GM23338 (cell line): Measurements from ENCODE around the gene E4F1. TPM values are rescaled to one million over a fixed set of nuclear protein-coding genes. Genes with fewer than 3 reads are reported as not detected.

Source experiments
- ATAC-seq: fragments of 200-7000 bp; cut with Tn5 transposase; 3 replicates; pipeline ENCODE4 v1.9.1; 2020
- DNase-seq: peaks from one replicate; pipeline ENCODE4 v3.0.0-alpha.2; 2015; ENCODE audit warnings: low spot score
- H2AFZ ChIP-seq: fragments of 200-600 bp; sonication (generic); 2 replicates; pipeline ENCODE4 v1.8.0; 2016; ENCODE audit warnings: antibody characterized with exemption, mild to moderate bottlenecking, moderate library complexity
- H3F3A ChIP-seq: fragments of 200-600 bp; sonication (generic); replicated peaks from 2 replicates; pipeline ENCODE4 v1.8.0; 2017; ENCODE audit warnings: antibody characterized with exemption, mixed run types, low read depth
- H3K27ac ChIP-seq: fragments of 200-600 bp; sonication (generic); 2 replicates; pipeline ENCODE4 v1.6.1; 2016; ENCODE audit warnings: low read depth
- H3K27me3 ChIP-seq: fragments of 200-600 bp; sonication (generic); 2 replicates; pipeline ENCODE4 v1.8.0; 2016; ENCODE audit warnings: mild to moderate bottlenecking, mixed run types, moderate library complexity; ENCODE audit not compliant: insufficient read depth
- H3K36me3 ChIP-seq: fragments of 200-600 bp; sonication (generic); 2 replicates; pipeline ENCODE4 v1.8.0; 2016; ENCODE audit warnings: mild to moderate bottlenecking; ENCODE audit not compliant: insufficient read depth
- H3K4me1 ChIP-seq: fragments of 200-600 bp; sonication (generic); 2 replicates; pipeline ENCODE4 v1.8.0; 2016; ENCODE audit warnings: mild to moderate bottlenecking, moderate library complexity; ENCODE audit not compliant: insufficient read depth
- H3K4me2 ChIP-seq: fragments of 200-600 bp; sonication (generic); 2 replicates; pipeline ENCODE4 v1.7.1; 2017; ENCODE audit warnings: mixed run types
- H3K4me3 ChIP-seq: fragments of 200-600 bp; sonication (generic); 2 replicates; pipeline ENCODE4 v1.6.1; 2016; ENCODE audit warnings: mixed run types
- H3K79me2 ChIP-seq: fragments of 200-600 bp; sonication (generic); replicated peaks from 2 replicates; pipeline ENCODE4 v1.8.0; 2017; ENCODE audit warnings: mild to moderate bottlenecking; ENCODE audit not compliant: insufficient read depth
- H3K9me2 ChIP-seq: fragments of 200-600 bp; sonication (generic); 2 replicates; pipeline ENCODE4 v1.8.0; 2017; ENCODE audit not compliant: insufficient read depth
- H4K20me1 ChIP-seq: fragments of 200-600 bp; sonication (generic); replicated peaks from 2 replicates; pipeline ENCODE4 v1.8.0; 2017; ENCODE audit warnings: mild to moderate bottlenecking; ENCODE audit not compliant: insufficient read depth
- H3K27ac Mint-ChIP-seq: 2 replicates; pipeline ENCODE4 v1.8.0; 2020; ENCODE audit warnings: inconsistent platforms, mild to moderate bottlenecking, moderate library complexity, mixed read lengths
- H3K27me3 Mint-ChIP-seq: 3 replicates; pipeline ENCODE4 v1.8.0; 2022; ENCODE audit warnings: low read depth, mild to moderate bottlenecking, moderate library complexity, mixed read lengths, inconsistent platforms; ENCODE audit not compliant: insufficient read depth, poor library complexity
- H3K36me3 Mint-ChIP-seq: 3 replicates; pipeline ENCODE4 v1.8.0; 2021; ENCODE audit warnings: low read depth, mild to moderate bottlenecking, inconsistent platforms, moderate library complexity, mixed read lengths
- H3K4me1 Mint-ChIP-seq: 3 replicates; pipeline ENCODE4 v1.8.0; 2020; ENCODE audit warnings: mild to moderate bottlenecking, inconsistent platforms, mixed read lengths
- H3K4me3 Mint-ChIP-seq: 3 replicates; pipeline ENCODE4 v1.8.0; 2021; ENCODE audit warnings: moderate library complexity, mild to moderate bottlenecking, inconsistent platforms, mixed read lengths
- H3K9me3 Mint-ChIP-seq: 3 replicates; pipeline ENCODE4 v1.8.0; 2020; ENCODE audit warnings: moderate library complexity, mild to moderate bottlenecking, inconsistent platforms, mixed read lengths
- CREB1 ChIP-seq: fragments of 250-450 bp; sonication (Bioruptor Pico); IDR thresholded peaks from 2 replicates; pipeline ENCODE4 v1.5.0; 2020; ENCODE audit warnings: low read depth, mild to moderate bottlenecking, moderate library complexity
- CTCF ChIP-seq, 2 experiments: fragments of 200-600 bp in 1 of 2; sonication (generic) in 1 of 2; conservative IDR thresholded peaks; 2 replicates each; pipeline versions ENCODE4 v1.5.1 to v1.6.1; 2016 to 2017; ENCODE audit warnings: antibody characterized with exemption in 2 of 2, low read depth in 2 of 2, mild to moderate bottlenecking in 2 of 2, moderate library complexity in 1 of 2
- ETS1 ChIP-seq: IDR thresholded peaks from 2 replicates; pipeline ENCODE4 v1.6.1; 2016; ENCODE audit warnings: antibody characterized with exemption
- EZH2 ChIP-seq: fragments of 200-600 bp; sonication (generic); IDR thresholded peaks from one replicate; pipeline ENCODE4 v1.8.0; 2017; ENCODE audit warnings: antibody characterized with exemption, mild to moderate bottlenecking, low read depth; ENCODE audit not compliant: unreplicated experiment
- EZH2phosphoT487 ChIP-seq: fragments of 200-600 bp; sonication (generic); IDR thresholded peaks from one replicate; pipeline ENCODE4 v1.8.1; 2018; ENCODE audit warnings: antibody characterized with exemption; ENCODE audit not compliant: unreplicated experiment
- JUNB ChIP-seq: IDR thresholded peaks from one replicate; pipeline ENCODE4 v1.6.1; 2016; ENCODE audit warnings: antibody characterized with exemption; ENCODE audit not compliant: unreplicated experiment
- NANOG ChIP-seq: IDR thresholded peaks from 2 replicates; pipeline ENCODE4 v1.6.1; 2016; ENCODE audit warnings: antibody characterized with exemption, borderline replicate concordance
- POLR2AphosphoS5 ChIP-seq: IDR thresholded peaks from 2 replicates; pipeline ENCODE4 v1.6.1; 2016; ENCODE audit warnings: antibody characterized with exemption, low read depth
- REST ChIP-seq: IDR thresholded peaks from one replicate; pipeline ENCODE4 v1.6.1; 2018; ENCODE audit warnings: antibody characterized with exemption; ENCODE audit not compliant: unreplicated experiment
- STAT1 ChIP-seq: IDR thresholded peaks from one replicate; pipeline ENCODE4 v1.6.1; 2016; ENCODE audit warnings: antibody characterized with exemption; ENCODE audit not compliant: unreplicated experiment
- ZNF114 ChIP-seq: fragments of 250-450 bp; sonication (Bioruptor Pico); IDR thresholded peaks from 2 replicates; pipeline ENCODE4 v1.5.0; 2020; ENCODE audit warnings: mild to moderate bottlenecking, moderate library complexity
- ZNF331 ChIP-seq: fragments of 250-450 bp; sonication (Bioruptor Pico); IDR thresholded peaks from 2 replicates; pipeline ENCODE4 v1.5.0; 2020; ENCODE audit warnings: low read depth, mild to moderate bottlenecking, moderate library complexity
- ZNF462 ChIP-seq: fragments of 250-450 bp; sonication (Bioruptor Pico); IDR thresholded peaks from 2 replicates; pipeline ENCODE4 v1.5.0; 2020; ENCODE audit warnings: mild to moderate bottlenecking, moderate library complexity
- polyA plus RNA-seq: library from polyadenylated mRNA; unstranded; fragments of >200 nt; fragmentation: Nextera tagmentation; extraction: Ambion mirVana; gene quantifications from 2 replicates; pipeline ENCODE4 v1.2.1, GENCODE V29; 2016
- total RNA-seq: library from RNA; depleted of rRNA; stranded (reverse); fragments of >200 nt; shearing (Covaris generic); gene quantifications from 2 replicates; pipeline ENCODE4 v1.2.3, GENCODE V29; 2014

E4F1 gene
- total and polyA plus RNA-seq, 2 experiments from 2014 or later, result 22.6 to 45.5 TPM

- H3F3A ChIP-seq, result peaks cover 8% of the 10 kb centered on the region
- H3K4me3 ChIP-seq, result no peak overlapping the region
- H3K9me2 ChIP-seq, result no peaks in the 10 kb centered on the region
- DNase-seq (no peak), ATAC-seq (no peak)
- peaks cover 8% of the 10 kb centered on the region for H3K27me3 Mint-ChIP-seq
- no peak overlapping the region for H2AFZ ChIP-seq
- H3K4me2 ChIP-seq, result no peak overlapping the region
- peaks cover 4% of the 10 kb centered on the region for H4K20me1 ChIP-seq
- H3K9me3 Mint-ChIP-seq, result no peaks in the 10 kb centered on the region
- H3K36me3 Mint-ChIP-seq, result peaks cover 57% of the 10 kb centered on the region
- TF ChIP-seq ZNF462 (CRISPR knock-in tag) (no peak), NANOG (no peak), CTCF (conservative IDR thresholded peaks at IDR 0.05; ENCODE audit: low read depth in 2 of 2) (no peak), STAT1 (no peak), REST (no peak), ZNF114 (CRISPR knock-in tag) (no peak), EZH2 (no peak), ETS1 (no peak), EZH2phosphoT487 (no peak), JUNB (no peak), CREB1 (CRISPR knock-in tag) (no peak), ZNF331 (CRISPR knock-in tag) (no peak), POLR2AphosphoS5 (no peak)
- H3K27ac ChIP-seq, result no peak overlapping the region
- H3K79me2 ChIP-seq, result peaks cover 11% of the 10 kb centered on the region
- H3K27ac Mint-ChIP-seq, result no peak overlapping the region
- no peak overlapping the region for H3K4me3 Mint-ChIP-seq
- H3K27me3 ChIP-seq, result no peaks in the 10 kb centered on the region
- H3K4me1 ChIP-seq, result no peaks in the 10 kb centered on the region
- no peaks in the 10 kb centered on the region for H3K4me1 Mint-ChIP-seq
- peaks cover 4% of the 10 kb centered on the region; the same call in 1 of the 2 replicates for H3K36me3 ChIP-seq
Measured at GRCh38 chr16:2243781-2244180, 20.4 kb downstream of the E4F1 start.
